Lung (tissue), 12 donors: ENCODE measurements around the gene TBC1D9B. TPM values are rescaled to one million over a fixed set of nuclear protein-coding genes. Genes with fewer than 3 reads are reported as not detected.

ENCODE experiments used
- ATAC-seq: fragments of 200-7000 bp; cut with Tn5 transposase; one replicate; pipeline ENCODE4 v1.9.1; 2020; ENCODE audit warnings: moderate number of reproducible peaks; ENCODE audit not compliant: insufficient read depth, low FRiP score
- DNase-seq, 3 donors: peaks; one replicate each; pipeline ENCODE4 v3.0.0-alpha.2; 2013 to 2017
- H3K27ac ChIP-seq, 2 donors: one replicate each; pipeline ENCODE4 v1.5.1; 2013; ENCODE audit warnings: mild to moderate bottlenecking in 2 of 2, moderate library complexity in 2 of 2, control low read depth in 1 of 2, inconsistent platforms in 1 of 2, low read depth in 1 of 2, low read length in 1 of 2
- H3K27me3 ChIP-seq, 3 donors: one replicate each; pipeline ENCODE4 v1.5.1; 2013; ENCODE audit warnings: low read length in 2 of 3; ENCODE audit not compliant: control insufficient read depth in 3 of 3, insufficient read depth in 3 of 3
- H3K36me3 ChIP-seq, 4 donors: one replicate each; pipeline ENCODE4 v1.5.1; 2013; ENCODE audit warnings: low read length in 4 of 4, mild to moderate bottlenecking in 1 of 4, moderate library complexity in 1 of 4; ENCODE audit not compliant: control insufficient read depth in 4 of 4, insufficient read depth in 4 of 4
- H3K4me1 ChIP-seq, 5 donors: one replicate each; pipeline ENCODE4 v1.5.1; 2013; ENCODE audit warnings: low read length in 5 of 5, mild to moderate bottlenecking in 2 of 5, moderate library complexity in 1 of 5; ENCODE audit not compliant: control insufficient read depth in 5 of 5, insufficient read depth in 5 of 5
- H3K4me3 ChIP-seq: one replicate; pipeline ENCODE4 v1.5.1; 2013; ENCODE audit warnings: mild to moderate bottlenecking, control low read depth, moderate library complexity
- H3K9ac ChIP-seq, 2 donors: one replicate each; pipeline ENCODE4 v1.5.1; 2013; ENCODE audit warnings: low read length in 2 of 2, control low read depth in 1 of 2; ENCODE audit not compliant: insufficient read depth in 1 of 2
- H3K9me3 ChIP-seq, 4 donors: one replicate each; pipeline ENCODE4 v1.5.1; 2013; ENCODE audit warnings: low read length in 3 of 4, mild to moderate bottlenecking in 1 of 4, moderate library complexity in 1 of 4; ENCODE audit not compliant: control insufficient read depth in 4 of 4, insufficient read depth in 3 of 4
- CTCF ChIP-seq: IDR thresholded peaks from 2 replicates; pipeline ENCODE4 v1.5.1; 2012; ENCODE audit warnings: mild to moderate bottlenecking; ENCODE audit errors: control extremely low read depth, extremely low read depth
- WGBS, 2 donors: extraction: QIAGEN DNeasy Blood & Tissue Kit; methylation state at CpG; one replicate each; pipeline ENCODE4 v1.1.7; 2013; 5-methylcytosine and 5-hydroxymethylcytosine counted together
- polyA plus RNA-seq, 2 donors: library from polyadenylated mRNA; stranded (reverse); fragments of 200-250 nt; gene quantifications; one replicate each; pipeline ENCODE4 v1.2.1, GENCODE V29; 2013
- total RNA-seq, 2 donors: library from RNA; depleted of rRNA in 1 of 2; stranded (reverse); fragments of >200 nt in 1 of 2; gene quantifications; one replicate each; pipeline ENCODE4 v1.2.1, GENCODE V29; 2014 to 2021
- donor health status: control.
- donor health status: control.
- donor health status: Bipolar disorder and iron deficiency.
- donor health status: healthy.
- donor health status: DM: yes; HTN: yes; CAD: no.

Gene TBC1D9B
- total and polyA plus RNA-seq, 4 donors, result 55.9 to 129 (median 66.6) TPM

GRCh38 chr5:179870403-179870903, 37.2 kb downstream of the TBC1D9B start:
- Histone ChIP-seq H3K4me1 (peaks cover 0 to 4% (median 0%) of the 10 kb centered on the region in 5 donors), H3K9ac (no peak overlapping the region), H3K36me3 (peaks cover 4 to 78% (median 22%) of the 10 kb centered on the region in 4 donors), H3K27me3 (no peaks in the 10 kb centered on the region), H3K4me3 (no peak overlapping the region), H3K27ac (no peak overlapping the region), H3K9me3 (no peaks in the 10 kb centered on the region)
- no peak for ATAC-seq
- WGBS, 2 donors, result 85 to 86% methylated on average over 17 of the region's 17 CpGs
- TF ChIP-seq CTCF, result no peak
- DNase-seq, result peak; percentile 65 to 76 (median 66)

GRCh38 chr5:179869641-179870402, 37.9 kb downstream of the TBC1D9B start:
- 91 to 93% methylated on average over 15 to 16 of the region's 16 CpGs for WGBS, 2 donors
- Histone ChIP-seq H3K9ac (no peak overlapping the region), H3K4me3 (no peak overlapping the region), H3K27me3 (no peaks in the 10 kb centered on the region), H3K36me3 (peaks cover 4 to 78% (median 27%) of the 10 kb centered on the region in 4 donors), H3K9me3 (no peaks in the 10 kb centered on the region), H3K4me1 (peaks cover 0 to 4% (median 0%) of the 10 kb centered on the region in 5 donors), H3K27ac (no peak overlapping the region)
- TF ChIP-seq CTCF, result no peak
- ATAC-seq (no peak), DNase-seq (no peak)

GRCh38 chr5:179869101-179869500, 38.6 kb downstream of the TBC1D9B start:
- H3K4me3 ChIP-seq, result no peak overlapping the region
- H3K9ac ChIP-seq, result no peak overlapping the region
- no peak for TF ChIP-seq CTCF
- H3K36me3 ChIP-seq, result peaks cover 8 to 77% (median 30%) of the 10 kb centered on the region in 4 donors
- DNase-seq, result no peak
- H3K9me3 ChIP-seq, result no peaks in the 10 kb centered on the region
- ATAC-seq, result no peak
- 93% methylated on average over 5 of the region's 5 CpGs for WGBS, 2 donors
- no peaks in the 10 kb centered on the region for H3K27me3 ChIP-seq
- H3K4me1 ChIP-seq, result peaks cover 0 to 4% (median 0%) of the 10 kb centered on the region in 5 donors
- H3K27ac ChIP-seq, result no peak overlapping the region
